LNCaP clone FGC (cell line): ENCODE measurements around the gene TTLL5.

Source experiments
- DNase-seq: peaks from one replicate; pipeline ENCODE4 v3.0.0-alpha.2; 2011; ENCODE audit warnings: low read depth
- H3K4me3 ChIP-seq: 2 replicates; pipeline ENCODE4 v1.5.1; 2011; ENCODE audit warnings: mild to moderate bottlenecking, low read depth, low read length, control low read depth
- CTCF ChIP-seq: IDR thresholded peaks from 2 replicates; pipeline ENCODE4 v1.5.1; 2012; ENCODE audit warnings: mild to moderate bottlenecking; ENCODE audit not compliant: control insufficient read depth, insufficient read depth; ENCODE audit errors: extremely low read depth

Gene TTLL5

GRCh38 chr14:75660630-75661498 lies at the start of gene TTLL5, which contains the start of gene ERG28:
Gene TTLL5 (plus strand): TSS chr14:75661246. CDS start chr14:75663150, 1,904 bp downstream.
Gene ERG28 (minus strand): TSS chr14:75660876. CDS start chr14:75657502, 3,374 bp downstream.
- DNase-seq = peak; percentile 99
- peak within 1 kb of the TSS; percentile 87 for H3K4me3 ChIP-seq
- no peak for TF ChIP-seq CTCF

- DNase-seq = no peak
- no peak for TF ChIP-seq CTCF
- no peak overlapping the region for H3K4me3 ChIP-seq
These were observed 48.9 kb upstream of the TTLL5 start for GRCh38 chr14:75612157-75612556.

- no peak for TF ChIP-seq CTCF
- H3K4me3 ChIP-seq = no peak overlapping the region
- no peak for DNase-seq
These were observed 46.9 kb upstream of the TTLL5 start for GRCh38 chr14:75614179-75614578.

- TF ChIP-seq CTCF = no peak
- no peak for DNase-seq
- H3K4me3 ChIP-seq = no peak overlapping the region
These were observed 45.8 kb upstream of the TTLL5 start for GRCh38 chr14:75615200-75615599.

GRCh38 chr14:75619548-75619947 lies 41.5 kb upstream of the TTLL5 start:
- no peak for TF ChIP-seq CTCF
- H3K4me3 ChIP-seq = no peak overlapping the region
- DNase-seq = no peak

- TF ChIP-seq CTCF = no peak
- H3K4me3 ChIP-seq = no peak overlapping the region
- DNase-seq = no peak
These were observed 36.0 kb upstream of the TTLL5 start for GRCh38 chr14:75625034-75625433.
